Cardiac fibroblast (primary cell): ENCODE data around the gene ADNP.
A peak's percentile ranks its signal among the peaks of the same experiment; 100 is the strongest.

ENCODE experiments used
- DNase-seq, 2 donors: peaks; one replicate each; pipeline versions ENCODE4 v3.0.0 to v3.0.0-alpha.2; 2010; ENCODE audit warnings: low read depth in 2 of 2
- H3K4me3 ChIP-seq, 2 donors: replicated peaks in 1 of 2; 1 replicate in 1 of 2; 2 replicates in 1 of 2; pipeline ENCODE4 v1.5.1; 2011; ENCODE audit warnings: low read depth in 2 of 2, low read length in 2 of 2, mild to moderate bottlenecking in 2 of 2, moderate library complexity in 1 of 2
- CTCF ChIP-seq: IDR thresholded peaks from one replicate; pipeline ENCODE4 v1.5.1; 2011; ENCODE audit warnings: low read depth, mild to moderate bottlenecking, low read length, inconsistent platforms

Gene ADNP

GRCh38 chr20:50893620-50894019, 37.6 kb downstream of the ADNP start:
- no peak overlapping the region for H3K4me3 ChIP-seq
- TF ChIP-seq CTCF, result no peak
- no peak for DNase-seq

GRCh38 chr20:50892394-50892793, 38.8 kb downstream of the ADNP start:
- no peak for DNase-seq
- no peak for TF ChIP-seq CTCF
- H3K4me3 ChIP-seq, result no peak overlapping the region

GRCh38 chr20:50891138-50891537, 40.1 kb downstream of the ADNP start:
- no peak for TF ChIP-seq CTCF
- H3K4me3 ChIP-seq, result no peak overlapping the region
- DNase-seq, result peak in 1 of 2 donors; percentile 38

- no peak for DNase-seq
- H3K4me3 ChIP-seq, result no peak overlapping the region
- no peak for TF ChIP-seq CTCF
Observed at GRCh38 chr20:50887576-50887975, 43.7 kb downstream of the ADNP start.

- no peak for DNase-seq
- TF ChIP-seq CTCF, result no peak
- H3K4me3 ChIP-seq, result no peak overlapping the region
Observed at GRCh38 chr20:50886184-50886790, 45.0 kb downstream of the ADNP start.

GRCh38 chr20:50885781-50886180, 45.5 kb downstream of the ADNP start:
- no peak for DNase-seq
- no peak overlapping the region for H3K4me3 ChIP-seq
- no peak for TF ChIP-seq CTCF

- no peak for DNase-seq
- TF ChIP-seq CTCF, result no peak
- no peak overlapping the region for H3K4me3 ChIP-seq
Observed at GRCh38 chr20:50885068-50885467, 46.2 kb downstream of the ADNP start.
